Daoy (cell line): Measurements from ENCODE around the gene PMF1. TPM values are rescaled to one million over a fixed set of nuclear protein-coding genes. Genes with fewer than 3 reads are reported as not detected.

Experiments used
- DNase-seq: peaks from one replicate; pipeline ENCODE4 v3.0.0-alpha.2; 2015; ENCODE audit warnings: low read depth
- total RNA-seq: library from RNA; depleted of rRNA; stranded (reverse); fragments of >200 nt; shearing (Covaris generic); gene quantifications from 2 replicates; pipeline ENCODE4 v1.2.3, GENCODE V29; 2014; rRNA removed

Gene PMF1
- total RNA-seq, 1 experiment from 2014 or later, result 84.6 TPM

- DNase-seq, result no peak
Measured at GRCh38 chr1:156266051-156266450, 53.2 kb downstream of the PMF1 start.

DNA sequence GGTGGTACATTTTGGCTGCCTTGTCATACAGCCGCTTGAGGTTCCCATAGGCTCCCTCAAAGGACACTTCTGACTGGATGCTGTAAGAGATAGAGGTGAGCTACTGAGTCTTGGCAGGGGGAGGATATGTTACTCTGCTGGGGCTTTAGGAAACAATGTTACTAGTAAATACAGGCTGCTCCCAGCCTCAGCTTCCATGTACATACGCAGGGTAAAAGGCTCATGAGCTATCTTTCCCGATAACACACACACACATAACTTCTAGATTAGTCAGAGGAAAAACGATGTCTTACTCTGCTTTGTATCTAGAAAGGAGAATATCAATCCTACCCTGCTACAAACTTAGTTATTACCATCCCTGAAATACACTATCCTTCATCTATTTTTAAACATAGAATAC, 55.5 kb downstream of the PMF1 start:
- no peak for DNase-seq

GRCh38 chr1:156270314-156270713, 57.5 kb downstream of the PMF1 start:
- no peak for DNase-seq

GRCh38 chr1:156276532-156276931, 63.7 kb downstream of the PMF1 start:
- no peak for DNase-seq

GRCh38 chr1:156276966-156277381, 64.2 kb downstream of the PMF1 start:
- DNase-seq, result no peak

DNA sequence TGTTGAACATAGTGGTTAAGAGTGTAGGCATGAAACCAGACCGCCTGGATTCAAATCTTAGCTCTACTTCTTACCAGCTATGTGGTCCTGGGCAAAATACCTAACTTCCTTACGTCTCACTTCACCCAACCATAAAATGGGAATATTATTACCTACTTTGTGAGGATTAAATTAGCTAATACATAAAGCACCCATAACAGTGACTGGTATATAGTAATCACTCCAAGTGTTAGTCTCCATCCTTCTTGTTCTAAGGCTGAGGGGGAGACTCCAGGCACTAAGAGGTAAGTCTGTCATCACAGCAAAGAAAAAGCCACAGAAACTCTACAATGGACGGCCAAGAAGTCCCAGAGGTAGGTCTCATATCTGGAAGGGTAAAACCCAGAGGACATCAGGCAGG, 67.0 kb downstream of the PMF1 start:
- no peak for DNase-seq

GRCh38 chr1:156281281-156281680, 68.5 kb downstream of the PMF1 start:
- DNase-seq, result peak; percentile 48

DNA sequence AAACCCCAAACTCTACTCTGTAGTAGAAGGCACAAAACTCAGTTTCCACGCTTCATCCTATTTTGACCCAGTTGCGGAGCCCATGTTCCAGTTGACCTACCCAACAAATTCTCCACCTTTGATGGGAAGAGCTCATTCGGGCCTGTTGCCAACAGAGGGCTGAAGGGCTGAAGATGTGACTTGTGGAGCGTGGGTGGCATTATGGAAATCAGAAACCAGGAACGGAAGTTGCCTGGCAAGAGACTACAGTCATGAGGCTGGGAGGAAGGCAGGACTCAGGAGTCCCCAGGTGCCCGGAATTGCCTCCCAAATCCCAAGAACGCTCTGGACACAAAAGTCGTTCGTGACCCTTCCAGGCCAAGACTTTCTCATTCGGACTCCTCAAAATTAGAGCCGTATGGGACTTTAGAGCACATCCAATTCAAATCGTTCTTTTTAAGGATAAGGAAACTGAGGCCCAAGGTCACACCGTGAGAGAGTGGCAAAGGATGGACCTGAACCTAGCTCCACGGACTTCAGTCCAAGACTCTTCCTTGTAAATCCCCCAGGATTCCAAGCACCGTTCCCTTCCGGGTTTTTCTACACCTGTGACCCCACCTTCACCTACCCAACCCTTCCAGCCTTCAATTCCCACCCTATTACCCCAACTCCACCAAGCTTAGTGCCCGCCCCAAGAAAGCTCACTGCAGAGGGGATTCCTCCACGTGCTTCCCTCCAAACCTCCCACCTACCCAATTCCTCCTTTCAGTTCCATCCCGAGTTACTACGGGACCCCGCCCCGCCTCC, 69.1 kb downstream of the PMF1 start:
- peak; percentile 51 for DNase-seq

DNA sequence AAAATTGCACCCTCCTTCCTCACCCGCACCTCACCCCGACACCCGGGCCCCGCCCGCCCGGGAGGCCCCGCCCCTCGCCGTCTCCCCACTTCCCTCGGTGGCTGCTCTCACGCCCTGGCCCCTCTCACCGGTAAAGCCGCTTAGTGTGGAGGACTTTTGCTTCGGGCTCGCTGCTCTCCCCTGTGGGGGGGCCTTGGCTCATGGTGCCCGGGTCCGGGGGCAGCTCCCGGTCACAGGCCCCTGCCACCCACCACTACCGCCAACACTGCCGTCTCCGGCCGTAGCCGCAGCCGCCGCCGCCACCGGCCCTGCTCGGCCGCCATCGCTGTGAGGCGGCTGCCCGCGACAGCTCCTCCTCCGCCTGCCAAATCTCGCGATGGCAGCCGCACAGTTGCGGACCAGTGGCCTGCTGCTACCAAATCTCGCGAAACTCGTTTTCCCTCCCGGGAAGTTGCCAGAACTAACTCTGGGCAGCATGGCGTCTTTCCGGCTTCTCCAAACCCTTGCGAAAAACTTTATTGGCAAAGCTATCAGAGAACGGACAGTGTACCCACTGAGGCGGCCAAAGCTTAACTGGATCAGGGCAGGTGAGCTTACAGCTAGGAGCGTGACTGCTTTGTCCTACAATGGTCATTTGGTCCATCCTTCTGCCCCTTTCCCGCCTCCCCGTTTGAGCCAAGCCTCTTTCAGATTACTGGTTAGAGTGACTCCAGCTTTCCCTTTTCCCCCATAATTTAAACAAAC, 69.8 kb downstream of the PMF1 start, which contains the start of gene SMG5:
Gene SMG5 (minus strand): TSS at position 347 of the 744 bp plus-strand sequence. CDS start 145 bp downstream, at position 202.
- DNase-seq, result peak; percentile 99

DNA sequence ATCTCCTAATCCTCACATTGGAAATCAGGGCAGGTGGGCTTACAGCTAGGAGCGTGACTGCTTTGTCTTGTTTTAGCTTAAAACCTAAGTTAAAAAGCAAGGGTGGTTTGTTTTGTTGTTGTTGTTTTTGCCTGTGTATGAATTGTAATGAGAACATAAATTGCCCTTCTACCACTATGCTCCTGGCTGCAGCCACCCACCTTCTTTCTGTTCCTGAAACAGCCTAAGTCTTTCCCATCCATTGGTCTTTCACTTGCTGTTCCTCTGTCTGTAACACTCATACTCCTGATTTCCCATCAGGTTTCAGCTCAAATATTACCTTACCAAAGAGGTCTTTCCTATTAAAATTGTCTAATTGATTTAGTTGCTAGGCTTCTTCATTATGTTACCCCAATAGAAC, 70.7 kb downstream of the PMF1 start:
- no peak for DNase-seq

DNA sequence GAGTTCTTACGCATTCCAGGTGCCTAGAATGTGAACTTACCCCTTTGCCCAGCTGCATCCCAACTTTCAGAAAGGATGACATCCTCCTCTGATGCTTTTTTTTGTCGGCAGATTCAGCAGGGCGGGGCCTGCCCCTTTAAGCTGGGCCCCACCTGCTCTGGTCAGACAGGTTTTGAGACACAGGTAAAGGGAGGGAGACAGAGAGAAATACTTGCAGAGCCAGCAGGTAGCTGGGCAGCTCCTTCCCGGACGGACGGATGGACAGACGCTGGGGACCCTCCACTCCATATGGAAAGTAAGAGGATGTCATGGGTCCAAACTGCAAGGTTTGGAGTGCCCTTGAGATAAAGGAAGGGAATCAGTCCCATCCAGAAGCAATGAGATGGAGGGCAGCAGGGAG, 71.3 kb downstream of the PMF1 start, which contains the start of gene TMEM79:
Gene TMEM79 (plus strand): TSS at position 214 of the 400 bp plus-strand sequence. CDS start 902 bp downstream, outside the sequence.
- no peak for DNase-seq

GRCh38 chr1:156284757-156285156, 72.0 kb downstream of the PMF1 start:
- DNase-seq, result no peak

DNA sequence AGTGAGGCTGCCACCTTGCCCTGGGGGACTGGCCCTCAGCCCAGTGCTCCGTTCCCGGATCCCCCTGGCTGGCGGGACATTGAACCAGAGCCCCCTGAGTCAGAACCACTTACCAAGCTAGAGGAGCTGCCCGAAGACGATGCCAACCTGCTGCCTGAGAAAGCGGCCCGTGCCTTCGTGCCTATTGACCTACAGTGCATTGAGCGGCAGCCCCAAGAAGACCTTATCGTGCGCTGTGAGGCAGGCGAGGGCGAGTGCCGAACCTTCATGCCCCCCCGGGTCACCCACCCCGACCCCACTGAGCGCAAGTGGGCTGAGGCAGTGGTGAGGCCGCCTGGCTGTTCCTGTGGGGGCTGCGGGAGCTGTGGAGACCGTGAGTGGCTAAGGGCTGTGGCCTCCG, 72.6 kb downstream of the PMF1 start:
- no peak for DNase-seq

GRCh38 chr1:156286061-156286460, 73.3 kb downstream of the PMF1 start:
- DNase-seq, result no peak

Other genes starting within 250 kb of the PMF1 start
- gene ARHGEF2, start 234.5 kb upstream of the PMF1 start, total RNA-seq, result 66.0 and 67.8 TPM in 2 replicates
- gene SSR2, start 192.1 kb upstream of the PMF1 start, total RNA-seq, result 657 and 799 TPM in 2 replicates
- 22.7 and 28.5 TPM in 2 replicates for gene UBQLN4, start 159.2 kb upstream of the PMF1 start, total RNA-seq
- 29.8 and 53.9 TPM in 2 replicates for gene LAMTOR2, start 158.2 kb upstream of the PMF1 start, total RNA-seq
- not detected in 2 replicates for gene RAB25, start 151.8 kb upstream of the PMF1 start, total RNA-seq
- gene MEX3A, start 130.5 kb upstream of the PMF1 start, total RNA-seq, result 5.3 and 12.8 TPM in 2 replicates
- gene LMNA, start 98.3 kb upstream of the PMF1 start, total RNA-seq, result 708 and 737 TPM in 2 replicates
- 0.29 and 0.68 TPM in 2 replicates for gene SEMA4A, start 59.4 kb upstream of the PMF1 start, total RNA-seq
- 14.0 and 15.1 TPM in 2 replicates for gene SLC25A44, start 18.9 kb upstream of the PMF1 start, total RNA-seq
- gene BGLAP, start 29.2 kb downstream of the PMF1 start, total RNA-seq, result 0.17 TPM in 1 of 2 replicates, not detected in the other
- gene PAQR6, start 35.0 kb downstream of the PMF1 start, total RNA-seq, result 0.11 TPM in 1 of 2 replicates, not detected in the other
- gene SMG5, start 69.8 kb downstream of the PMF1 start, total RNA-seq, result 59.9 and 61.0 TPM in 2 replicates
- gene TMEM79, start 71.3 kb downstream of the PMF1 start, total RNA-seq, result 3.4 and 3.5 TPM in 2 replicates
- gene GLMP, start 82.7 kb downstream of the PMF1 start, total RNA-seq, result 26.3 and 27.7 TPM in 2 replicates
- gene VHLL, start 86.3 kb downstream of the PMF1 start, total RNA-seq, result not detected in 2 replicates
- 649 and 676 TPM in 2 replicates for gene CCT3, start 125.3 kb downstream of the PMF1 start, total RNA-seq
- 2.4 TPM in 1 of 2 replicates, not detected in the other for gene TSACC, start 125.5 kb downstream of the PMF1 start, total RNA-seq
- 0.06 TPM in 1 of 2 replicates, not detected in the other for gene RHBG, start 156.2 kb downstream of the PMF1 start, total RNA-seq